HL-60 (cell line): ENCODE results near the gene METRNL.
"Not testable (repeated sequence)": the region's sequence is repeated elsewhere in the genome, so short reads cannot be mapped to it uniquely, and the experiment has no call there.

Source experiments
- DNase-seq, 2 experiments: peaks; one replicate each; pipeline ENCODE4 v3.0.0-alpha.2; 2010 to 2020; ENCODE audit warnings: low read depth in 1 of 2, low spot score in 1 of 2
- H3K27ac ChIP-seq: fragments of 250-450 bp; sonication (Bioruptor Pico); replicated peaks from 2 replicates; pipeline ENCODE4 v1.5.1; 2020; ENCODE audit warnings: mild to moderate bottlenecking, moderate library complexity
- H3K27me3 ChIP-seq: fragments of 250-450 bp; sonication (Bioruptor Pico); 2 replicates; pipeline ENCODE4 v1.5.1; 2021; ENCODE audit warnings: mild to moderate bottlenecking, moderate library complexity; ENCODE audit not compliant: insufficient read depth, poor library complexity, severe bottlenecking
- H3K4me3 ChIP-seq: replicated peaks from 2 replicates; pipeline ENCODE4 v1.5.1; 2011; ENCODE audit warnings: mild to moderate bottlenecking, control low read depth, low read length; ENCODE audit not compliant: insufficient read depth
- CTCF ChIP-seq: IDR thresholded peaks from one replicate; pipeline ENCODE4 v1.5.1; 2011; ENCODE audit warnings: low read length, control low read depth, inconsistent platforms; ENCODE audit not compliant: insufficient read depth
- GABPA ChIP-seq: IDR thresholded peaks from 2 replicates; pipeline ENCODE4 v1.6.1; 2012; ENCODE audit warnings: low read depth
- POLR2AphosphoS5 ChIP-seq: IDR thresholded peaks from 2 replicates; pipeline ENCODE4 v1.6.1; 2012; ENCODE audit warnings: low read depth
- REST ChIP-seq: IDR thresholded peaks from 2 replicates; pipeline ENCODE4 v1.6.1; 2012; ENCODE audit warnings: low read depth; ENCODE audit not compliant: insufficient replicate concordance
- SPI1 ChIP-seq: IDR thresholded peaks from 2 replicates; pipeline ENCODE4 v1.6.1; 2012; ENCODE audit warnings: low read depth, mild to moderate bottlenecking, borderline replicate concordance

METRNL gene

GRCh38 chr17:83046448-83047181 lies 32.8 kb upstream of the METRNL start:
- Histone ChIP-seq H3K27ac (peak overlapping the region; percentile 80), H3K27me3 (no peaks in the 10 kb centered on the region), H3K4me3 (peak overlapping the region; percentile 43)
- TF ChIP-seq GABPA (no peak), SPI1 (no peak), CTCF (no peak), REST (no peak), POLR2AphosphoS5 (no peak)
- peak; percentile 50 to 53 for DNase-seq

- TF ChIP-seq CTCF, result no peak
- no peak for TF ChIP-seq SPI1
- no peak for TF ChIP-seq GABPA
- no peak for TF ChIP-seq REST
- TF ChIP-seq POLR2AphosphoS5, result no peak
- H3K27ac ChIP-seq, result peak overlapping the region; percentile 80
- H3K4me3 ChIP-seq, result peak overlapping the region; percentile 43
- H3K27me3 ChIP-seq, result no peaks in the 10 kb centered on the region
- DNase-seq, result peak in 1 of 2 experiments; percentile 45
These were observed 32.3 kb upstream of the METRNL start for GRCh38 chr17:83047182-83047478.

- H3K27me3 ChIP-seq, result not testable (repeated sequence)
- peak; percentile 11 for TF ChIP-seq REST
- Histone ChIP-seq H3K27ac (peak overlapping the region; percentile 99), H3K4me3 (peak overlapping the region; percentile 43)
- peak in 1 of 2 experiments; percentile 34 for DNase-seq
These were observed 31.5 kb upstream of the METRNL start for GRCh38 chr17:83047818-83048475.
